IPS DF 4.7 (cell line): ENCODE results near the gene ACTN2.

Experiments used
- DNase-seq: peaks from one replicate; pipeline ENCODE4 v3.0.0-alpha.2; 2013; ENCODE audit warnings: low spot score; ENCODE audit errors: extremely low read depth

Gene ACTN2

DNA sequence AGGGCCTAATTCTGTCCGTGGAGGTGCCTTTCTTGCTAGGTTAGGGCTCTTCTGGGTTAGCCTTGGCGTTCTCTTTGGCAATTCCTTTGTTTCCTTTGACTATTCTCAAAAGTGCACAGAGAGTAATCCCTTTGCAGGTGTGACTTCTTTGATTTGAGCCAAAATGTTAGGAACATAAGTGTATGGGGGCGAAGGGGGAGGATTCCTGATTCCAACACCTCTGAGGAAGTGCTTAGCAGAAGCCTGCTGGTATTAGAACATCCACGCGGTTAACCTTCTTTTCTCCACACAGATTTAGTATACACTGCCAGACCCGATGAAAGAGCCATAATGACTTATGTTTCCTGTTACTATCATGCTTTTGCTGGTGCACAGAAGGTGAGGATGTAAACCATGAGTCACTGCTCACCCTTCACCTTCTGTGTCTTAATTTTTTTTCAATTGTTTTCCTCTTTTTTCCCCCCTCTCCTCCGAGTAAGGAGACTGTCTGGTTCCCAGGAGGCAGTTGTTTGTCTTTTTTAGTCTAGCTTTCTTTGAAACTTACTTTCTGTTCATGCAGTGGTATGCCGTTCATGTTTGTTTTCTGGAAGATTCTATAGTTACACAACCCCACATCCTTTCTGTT lies 48.0 kb downstream of the ACTN2 start:
- DNase-seq: no peak

DNA sequence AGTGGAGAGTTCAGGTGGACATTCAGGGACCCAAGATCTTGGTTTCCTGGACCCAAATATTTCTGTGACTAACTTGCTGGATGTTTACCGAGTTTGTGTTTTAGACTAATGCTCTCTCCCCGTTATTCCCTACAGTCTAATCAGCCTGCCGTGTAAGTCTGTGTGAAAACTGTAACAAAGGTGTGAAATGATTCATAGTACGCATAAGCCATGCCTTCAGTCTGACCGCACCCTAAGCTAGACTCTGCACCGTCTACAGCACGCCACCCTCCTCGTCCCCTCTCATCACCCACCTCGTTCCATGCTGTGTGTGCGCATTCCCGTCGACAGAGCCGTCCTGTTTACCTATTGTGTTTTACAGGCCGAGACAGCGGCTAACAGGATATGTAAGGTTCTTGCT lies 50.5 kb downstream of the ACTN2 start:
- no peak for DNase-seq

DNA sequence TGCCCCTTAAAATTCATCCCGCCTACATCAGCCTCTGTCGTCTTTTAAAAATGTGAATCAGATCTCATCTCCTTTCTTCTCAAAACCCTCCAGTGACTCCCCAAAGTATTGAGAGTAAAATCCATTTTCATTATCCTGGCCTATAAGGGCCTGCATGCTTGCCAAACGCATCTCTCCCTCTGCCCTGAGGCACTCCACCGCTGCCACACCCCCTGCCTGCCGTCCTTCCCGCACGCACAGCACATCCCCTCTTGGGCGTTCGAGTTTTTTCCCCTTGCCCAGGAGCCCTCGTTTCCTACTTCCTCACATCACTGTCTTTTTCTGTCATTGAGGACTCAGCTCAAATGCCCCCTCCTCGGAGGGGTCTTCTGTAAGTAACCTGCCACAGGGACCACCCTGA lies 55.5 kb downstream of the ACTN2 start:
- DNase-seq: no peak

DNA sequence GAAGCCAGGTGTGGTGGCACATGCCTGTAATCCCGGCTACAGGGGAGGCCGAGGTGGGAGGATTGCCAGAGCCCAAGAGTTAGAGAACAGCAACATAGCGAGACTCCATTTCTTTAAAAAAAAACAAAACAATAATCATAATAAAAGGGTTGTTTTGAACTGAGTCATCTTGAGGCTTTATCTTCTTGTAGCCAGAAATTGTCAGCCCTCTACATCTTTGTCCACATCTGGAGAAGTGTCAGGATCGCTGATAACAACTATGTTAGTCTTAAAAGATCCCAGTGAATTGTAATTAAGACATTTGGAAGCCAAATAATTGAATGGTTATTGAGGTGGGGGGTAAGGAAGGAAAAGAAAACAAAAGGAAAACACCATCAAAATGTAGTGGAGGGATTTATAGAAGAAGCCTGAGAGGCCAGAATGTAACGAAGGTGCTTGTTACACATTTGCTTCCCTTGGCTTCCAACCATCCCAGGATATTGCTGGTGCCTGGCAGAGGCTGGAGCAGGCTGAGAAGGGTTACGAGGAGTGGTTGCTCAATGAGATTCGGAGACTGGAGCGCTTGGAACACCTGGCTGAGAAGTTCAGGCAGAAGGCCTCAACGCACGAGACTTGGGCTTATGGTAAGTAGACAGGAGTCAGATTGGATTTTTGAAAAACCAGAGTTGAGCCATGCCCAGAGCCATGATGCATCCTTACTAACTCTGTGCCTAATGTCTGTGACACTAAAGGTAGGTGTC lies 56.3 kb downstream of the ACTN2 start:
- DNase-seq: no peak

DNA sequence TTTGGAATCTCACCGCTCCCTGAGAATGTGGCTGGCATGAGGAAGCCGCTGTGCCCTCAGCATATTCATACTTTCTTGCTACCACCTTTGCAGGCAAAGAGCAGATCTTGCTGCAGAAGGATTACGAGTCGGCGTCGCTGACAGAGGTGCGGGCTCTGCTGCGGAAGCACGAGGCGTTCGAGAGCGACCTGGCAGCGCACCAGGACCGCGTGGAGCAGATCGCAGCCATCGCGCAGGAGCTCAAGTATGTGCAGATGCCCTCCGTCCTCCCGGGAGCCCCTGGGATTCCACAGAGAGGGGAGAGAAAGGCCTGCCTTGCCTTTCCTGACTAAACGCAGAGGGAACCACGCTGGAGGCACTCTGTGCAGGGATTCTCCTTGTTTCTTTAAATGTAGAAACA lies 58.2 kb downstream of the ACTN2 start:
- DNase-seq: no peak

DNA sequence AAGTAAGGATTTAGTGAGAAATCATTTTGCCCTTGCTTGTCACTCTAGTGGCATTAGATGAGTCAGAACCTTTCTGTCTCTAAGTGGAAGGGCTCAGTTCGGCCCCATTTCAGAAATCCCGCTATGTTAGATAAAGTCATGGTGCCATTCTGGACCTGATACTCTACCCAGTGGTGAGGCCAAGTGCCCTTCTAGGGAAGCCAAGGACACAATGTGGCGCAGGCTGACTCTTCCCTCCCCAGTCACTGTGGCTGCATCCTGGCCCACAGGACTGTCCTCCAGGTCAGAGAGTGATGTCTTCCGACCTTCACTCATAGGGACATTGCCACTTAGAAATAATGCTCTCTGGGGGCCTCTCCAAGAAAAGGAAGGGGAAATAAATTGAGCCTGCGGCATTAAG lies 60.5 kb downstream of the ACTN2 start:
- DNase-seq: no peak

DNA sequence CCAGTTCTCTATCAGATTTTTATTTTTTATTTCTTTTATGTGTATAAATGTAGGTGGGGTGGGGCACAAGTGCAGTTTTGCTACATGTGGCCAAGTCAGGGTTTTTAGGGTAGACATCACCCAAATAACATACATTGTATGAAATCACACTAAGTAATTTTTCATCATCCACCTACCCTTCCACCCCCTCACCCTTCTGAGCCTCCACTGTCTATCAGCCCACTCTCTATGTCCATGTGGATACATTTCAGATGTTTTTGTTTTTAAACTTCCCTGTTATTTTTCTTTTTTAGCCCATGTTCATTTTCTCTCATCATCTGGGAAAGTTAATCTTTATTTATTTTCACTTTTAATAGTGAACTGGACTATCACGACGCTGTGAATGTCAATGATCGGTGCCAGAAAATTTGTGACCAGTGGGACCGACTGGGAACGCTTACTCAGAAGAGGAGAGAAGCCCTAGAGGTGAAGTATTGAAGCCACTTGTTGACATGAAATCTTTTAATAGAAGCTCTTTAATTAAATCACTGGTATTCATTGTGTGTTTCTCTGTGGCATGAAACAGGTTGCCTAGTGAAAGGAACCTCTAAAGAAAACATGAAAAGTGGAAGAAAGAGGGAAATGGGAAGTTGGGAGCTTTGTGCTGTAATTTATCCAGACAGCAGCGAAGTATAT lies 61.1 kb downstream of the ACTN2 start:
- no peak for DNase-seq

DNA sequence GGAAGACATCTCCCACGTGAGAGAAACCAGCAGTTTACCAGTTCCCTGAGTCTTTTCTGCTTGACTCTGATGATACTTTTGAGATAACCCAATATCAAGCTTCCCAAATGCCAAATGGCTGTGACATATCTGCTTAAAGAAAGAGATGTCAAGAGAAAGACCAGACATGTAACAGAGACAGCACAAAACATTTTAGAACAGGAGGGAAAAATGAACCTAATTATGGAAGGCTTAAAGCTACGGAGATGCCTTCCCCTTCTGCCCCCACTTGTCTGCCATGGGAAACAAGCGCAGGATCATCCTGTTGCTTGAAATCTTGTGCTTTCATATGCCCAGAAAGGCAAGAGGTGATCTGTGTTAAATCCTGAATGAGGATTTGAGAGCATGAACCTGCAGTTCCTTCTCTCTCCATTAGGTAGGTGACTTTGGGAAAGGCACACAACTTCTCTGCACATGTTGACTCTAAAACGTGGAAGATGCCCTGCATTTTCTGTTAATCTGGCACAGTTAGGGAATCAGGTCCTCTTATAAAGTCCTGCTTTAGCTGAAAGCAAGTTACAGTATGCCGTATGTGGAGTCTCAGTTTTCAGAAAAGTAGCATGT lies 62.1 kb downstream of the ACTN2 start:
- DNase-seq: no peak

DNA sequence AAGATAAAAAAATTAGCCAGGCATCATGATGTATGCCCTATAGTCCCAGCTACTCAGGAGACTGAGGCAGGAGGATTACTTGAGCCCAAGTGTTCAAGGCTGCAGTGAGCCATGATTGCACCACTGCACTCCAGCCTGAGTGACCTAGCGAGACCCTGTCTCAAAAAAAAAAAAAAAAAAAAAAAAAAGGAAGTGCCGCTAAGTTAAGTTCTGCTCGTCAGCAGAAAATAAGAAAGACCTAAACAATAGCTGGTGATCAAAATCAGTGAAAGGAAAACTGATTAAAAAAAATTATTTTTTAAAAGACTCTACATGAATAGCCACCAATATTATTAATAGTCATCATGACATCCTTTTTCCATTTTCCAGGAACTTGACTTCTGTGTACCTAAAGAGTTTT lies 64.6 kb downstream of the ACTN2 start:
- no peak for DNase-seq

DNA sequence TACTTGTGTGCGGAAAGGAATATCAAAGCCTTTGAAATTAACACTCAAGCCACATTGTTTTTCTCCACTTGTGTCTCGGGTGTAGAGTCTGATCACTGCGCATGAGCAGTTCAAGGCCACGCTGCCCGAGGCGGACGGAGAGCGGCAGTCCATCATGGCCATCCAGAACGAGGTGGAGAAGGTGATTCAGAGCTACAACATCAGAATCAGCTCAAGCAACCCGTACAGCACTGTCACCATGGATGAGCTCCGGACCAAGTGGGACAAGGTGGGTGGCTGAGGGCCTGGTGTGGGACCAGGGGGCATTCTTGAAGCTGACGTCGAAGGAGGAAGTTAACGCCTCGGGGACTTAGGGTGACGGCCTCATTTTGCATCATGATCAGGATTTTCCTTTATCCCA lies 65.1 kb downstream of the ACTN2 start:
- DNase-seq: no peak

DNA sequence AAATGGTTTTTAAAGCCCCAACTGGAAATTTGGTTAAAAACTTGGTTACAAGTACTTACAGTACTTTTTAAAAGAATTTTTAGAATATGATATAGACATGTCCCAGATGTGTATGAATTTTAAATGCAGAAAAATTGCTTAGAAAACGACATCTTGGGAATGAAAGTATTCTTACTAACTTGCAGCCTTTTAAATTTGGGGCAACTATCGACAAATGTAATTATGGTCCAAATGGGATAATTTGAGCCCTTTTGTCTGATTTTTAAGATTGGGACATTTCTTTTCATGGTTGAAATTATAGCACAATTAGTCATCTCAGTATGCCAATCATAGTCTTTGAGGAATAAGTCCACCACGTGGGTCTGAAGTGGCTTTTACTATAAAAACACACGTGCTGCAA lies 65.6 kb downstream of the ACTN2 start:
- DNase-seq: no peak

DNA sequence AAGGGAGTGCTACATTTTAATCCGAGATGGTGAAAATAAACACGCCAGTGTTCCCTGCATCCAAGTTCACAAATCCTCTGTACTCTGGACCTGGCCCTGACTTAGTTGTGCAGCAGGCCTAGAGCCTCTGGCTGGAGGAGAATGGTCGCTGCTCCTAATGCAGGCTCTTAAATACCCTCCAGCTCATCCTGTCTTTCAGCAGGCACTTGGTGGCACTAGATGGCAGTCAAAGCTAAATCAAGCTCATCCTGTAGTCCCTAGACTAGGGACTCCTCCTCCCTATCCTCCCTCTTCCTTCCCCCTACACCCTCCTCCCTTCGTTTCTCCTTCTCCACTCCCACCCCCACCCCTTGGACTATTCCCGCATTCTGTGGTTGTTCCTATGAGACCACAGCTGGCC lies 67.2 kb downstream of the ACTN2 start:
- DNase-seq: no peak

DNA sequence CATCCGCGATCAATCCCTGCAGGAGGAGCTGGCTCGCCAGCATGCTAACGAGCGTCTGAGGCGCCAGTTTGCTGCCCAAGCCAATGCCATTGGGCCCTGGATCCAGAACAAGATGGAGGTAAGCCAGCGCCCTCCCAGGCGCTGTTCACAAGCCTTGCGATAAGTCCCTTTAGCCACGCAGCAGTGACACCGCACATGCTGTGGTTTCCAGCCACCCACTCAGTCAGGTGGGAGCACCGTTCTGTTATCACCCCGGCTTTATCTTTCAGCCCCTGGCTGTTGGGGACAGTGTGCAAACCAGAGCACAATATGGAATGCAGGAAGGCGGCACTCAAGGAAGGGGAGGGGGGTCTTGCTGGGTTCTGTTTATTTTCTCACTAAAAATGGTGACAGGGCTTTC lies 67.7 kb downstream of the ACTN2 start:
- no peak for DNase-seq

DNA sequence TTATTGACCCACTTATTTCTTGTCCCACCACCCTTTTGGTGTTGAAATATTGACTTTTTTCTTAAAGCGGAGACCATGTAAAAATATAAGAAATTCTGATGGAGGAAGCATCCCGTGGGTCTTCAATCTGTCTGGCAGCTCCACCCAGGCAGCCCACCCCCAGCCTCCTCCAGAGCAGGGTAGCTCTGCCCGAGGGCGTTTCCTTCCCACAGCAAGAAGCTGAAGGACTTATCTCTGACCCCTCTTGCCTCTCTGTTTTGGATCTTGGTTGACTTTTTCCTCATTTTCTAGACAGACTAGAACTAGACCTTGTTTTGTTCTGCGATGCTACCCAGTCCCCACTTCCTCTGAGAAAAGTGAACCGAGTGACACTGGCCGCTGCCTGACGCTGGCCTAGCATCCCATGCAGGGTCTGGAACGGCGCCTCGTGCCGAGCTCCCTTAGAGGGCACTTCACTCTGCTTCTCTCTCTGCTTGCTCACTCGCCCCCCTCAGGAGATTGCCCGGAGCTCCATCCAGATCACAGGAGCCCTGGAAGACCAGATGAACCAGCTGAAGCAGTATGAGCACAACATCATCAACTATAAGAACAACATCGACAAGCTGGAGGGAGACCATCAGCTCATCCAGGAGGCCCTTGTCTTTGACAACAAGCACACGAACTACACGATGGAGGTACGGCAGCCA lies 68.4 kb downstream of the ACTN2 start:
- DNase-seq: no peak

DNA sequence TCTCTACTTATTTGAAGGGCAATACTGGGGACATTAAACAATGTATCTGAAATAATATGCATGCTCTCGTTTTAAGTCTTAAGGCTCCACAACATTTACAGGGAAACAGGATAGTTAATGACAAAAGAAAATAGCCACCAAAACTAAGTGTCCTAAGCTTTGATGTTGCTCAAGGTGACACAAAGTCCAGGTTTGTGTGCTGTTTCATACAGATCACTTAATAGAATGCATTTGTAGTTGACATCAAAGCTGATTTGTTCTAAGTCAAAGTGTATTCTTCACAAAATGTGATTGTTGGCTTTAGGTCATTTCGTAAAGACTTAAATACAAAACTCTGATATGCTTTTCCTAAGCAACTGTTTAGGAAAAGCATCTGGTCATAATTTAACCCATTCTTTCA lies 71.3 kb downstream of the ACTN2 start:
- no peak for DNase-seq

DNA sequence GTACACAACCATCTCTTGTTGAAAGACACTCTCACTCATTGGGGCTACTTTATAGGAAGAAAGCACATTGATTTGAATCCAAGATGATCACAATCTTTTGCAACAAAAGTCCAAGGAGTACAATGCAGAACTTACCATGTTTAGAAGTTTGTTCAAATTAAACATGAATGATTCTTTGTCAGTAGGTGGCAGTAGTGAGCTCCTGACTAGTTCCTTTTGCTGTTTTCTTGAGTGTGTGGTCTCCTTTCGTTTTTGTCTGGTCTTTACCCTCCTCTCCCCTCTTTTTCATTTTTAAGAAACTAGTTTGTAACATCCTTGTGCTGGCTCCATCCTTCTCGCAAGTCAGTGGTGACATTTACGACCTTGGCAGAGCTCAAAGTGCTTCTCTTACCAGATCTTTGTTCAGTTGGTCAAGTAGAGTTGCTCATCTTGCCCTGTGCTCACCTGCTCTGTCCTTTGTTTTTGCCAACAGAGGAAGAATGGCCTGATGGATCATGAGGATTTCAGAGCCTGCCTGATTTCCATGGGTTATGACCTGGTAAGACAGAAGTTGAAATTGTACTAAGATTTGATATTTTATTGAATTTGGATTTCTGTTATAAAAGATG lies 73.1 kb downstream of the ACTN2 start:
- no peak for DNase-seq

DNA sequence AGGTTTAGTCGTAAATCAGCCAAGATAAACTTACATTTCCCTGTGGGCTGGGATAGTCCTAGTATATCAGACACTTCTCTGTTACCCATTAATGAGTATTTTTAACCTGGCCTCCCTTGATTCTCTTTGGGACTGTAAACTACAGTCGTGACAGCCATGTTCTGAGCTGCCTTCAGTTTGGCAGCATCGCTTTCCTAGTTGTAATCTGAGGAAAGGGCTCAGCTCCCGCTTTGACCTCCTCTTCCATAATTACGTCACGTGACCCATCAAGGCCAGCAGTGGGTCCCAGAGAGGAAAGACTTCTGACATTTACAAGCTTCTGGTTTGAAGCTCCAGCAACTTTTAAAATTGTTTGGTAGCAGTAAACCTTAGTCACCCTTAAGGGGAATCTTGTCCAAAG lies 74.2 kb downstream of the ACTN2 start:
- no peak for DNase-seq

DNA sequence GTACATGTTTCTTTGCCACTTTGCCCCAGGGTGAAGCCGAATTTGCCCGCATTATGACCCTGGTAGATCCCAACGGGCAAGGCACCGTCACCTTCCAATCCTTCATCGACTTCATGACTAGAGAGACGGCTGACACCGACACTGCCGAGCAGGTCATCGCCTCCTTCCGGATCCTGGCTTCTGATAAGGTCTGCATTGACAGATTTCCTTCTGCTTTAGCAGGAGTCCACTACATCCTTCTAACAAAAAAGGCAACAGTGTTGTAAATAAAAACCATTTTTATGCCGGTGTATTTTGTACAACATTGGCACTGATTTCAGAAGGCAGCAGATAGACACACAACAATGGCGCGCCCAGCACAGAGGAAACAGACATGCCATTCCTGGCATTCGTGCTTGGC lies 74.7 kb downstream of the ACTN2 start:
- no peak for DNase-seq

DNA sequence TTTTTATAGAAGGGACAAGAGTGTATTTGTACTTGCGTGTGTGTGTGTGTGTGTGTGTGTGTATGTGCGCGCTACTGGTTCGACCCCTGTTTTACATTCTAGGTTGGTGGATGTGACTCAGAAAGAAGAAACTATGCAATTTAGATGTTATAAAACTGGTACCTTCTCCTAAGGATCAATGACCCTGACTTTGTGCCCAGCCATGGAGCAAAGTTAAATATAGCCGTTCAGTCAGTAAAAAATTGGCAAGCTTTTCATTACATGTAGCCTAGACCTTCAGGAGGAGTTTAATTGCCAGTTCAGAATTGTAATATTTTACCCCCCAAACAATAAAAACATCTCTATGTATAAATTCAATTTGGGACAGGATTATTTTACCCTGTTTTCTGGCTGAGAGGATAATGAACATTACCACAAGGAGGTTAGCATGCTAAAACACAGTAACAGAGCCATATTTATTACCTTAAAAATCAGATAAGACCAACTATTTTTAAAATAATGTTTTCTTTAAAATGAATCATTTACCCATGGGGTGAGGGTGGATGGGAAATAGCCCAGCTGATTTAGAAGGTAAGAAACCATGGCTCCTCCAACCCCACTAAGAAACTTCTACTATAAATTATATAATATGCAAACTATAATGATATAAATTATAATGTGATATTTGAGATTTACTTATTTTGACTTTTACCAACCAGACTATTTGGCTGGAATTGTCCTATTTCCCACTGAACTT lies 75.3 kb downstream of the ACTN2 start:
- no peak for DNase-seq

DNA sequence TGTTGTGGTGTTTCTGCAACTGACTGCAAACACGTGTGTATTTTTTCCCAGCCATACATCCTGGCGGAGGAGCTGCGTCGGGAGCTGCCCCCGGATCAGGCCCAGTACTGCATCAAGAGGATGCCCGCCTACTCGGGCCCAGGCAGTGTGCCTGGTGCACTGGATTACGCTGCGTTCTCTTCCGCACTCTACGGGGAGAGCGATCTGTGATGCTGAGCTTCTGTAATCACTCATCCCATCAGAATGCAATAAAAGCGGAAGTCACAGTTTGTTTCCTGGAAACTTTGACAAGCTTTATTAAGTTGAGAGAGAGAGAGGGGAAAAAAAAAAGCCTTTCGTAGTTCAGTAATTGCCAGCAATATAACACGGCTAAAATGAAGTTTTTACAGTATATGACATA lies 76.1 kb downstream of the ACTN2 start:
- DNase-seq: no peak

DNA sequence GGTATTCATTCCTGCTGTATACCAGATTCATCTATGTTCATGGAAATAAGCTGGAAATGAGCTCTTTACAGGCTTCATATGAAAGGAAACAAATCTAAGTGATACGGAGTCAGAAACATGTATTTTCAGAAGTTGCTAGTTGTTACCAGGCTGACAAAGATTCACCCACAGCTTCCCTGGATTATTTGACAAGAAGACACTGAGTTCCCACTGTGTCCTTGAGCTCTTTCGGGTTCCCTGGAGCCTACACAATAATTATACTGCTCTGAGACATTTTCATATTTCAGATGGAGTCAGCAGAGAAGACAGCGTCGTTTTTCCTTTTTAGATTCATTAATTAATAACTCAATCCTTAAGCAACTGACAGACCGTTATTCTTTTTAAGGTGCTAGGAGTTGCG lies 79.5 kb downstream of the ACTN2 start:
- DNase-seq: no peak
